A549 (cell line): ENCODE measurements around the gene MRPL23.

Experiments
- BHLHE40 ChIP-seq: IDR thresholded peaks from 2 replicates; pipeline ENCODE4 v1.6.1; 2012; ENCODE audit warnings: low read depth, low read length, inconsistent platforms
- CEBPB ChIP-seq, 2 experiments: fragments of >200 bp in 1 of 2; sonication (Bioruptor Twin) in 1 of 2; formaldehyde crosslinking in 1 of 2; IDR thresholded peaks; 2 replicates each; pipeline ENCODE4 v1.6.1; 2012 to 2016
- CTCF ChIP-seq: fragments of >200 bp; sonication (Bioruptor Twin); formaldehyde crosslinking; IDR thresholded peaks from 3 replicates; pipeline ENCODE4 v1.5.1; 2016
- ELK1 ChIP-seq: fragments of 150-350 bp; IDR thresholded peaks from 2 replicates; pipeline ENCODE4 v1.6.1; 2014; ENCODE audit warnings: low read depth, mild to moderate bottlenecking, low read length
- EP300 ChIP-seq, 2 experiments: fragments of >200 bp; sonication (Bioruptor Twin); formaldehyde crosslinking; IDR thresholded peaks; 2 replicates in 1 of 2; 3 replicates in 1 of 2; pipeline ENCODE4 v1.6.1; 2016 to 2017
- ESRRA ChIP-seq: fragments of 150-350 bp; IDR thresholded peaks from 2 replicates; pipeline ENCODE4 v1.6.1; 2014; ENCODE audit warnings: mild to moderate bottlenecking, low read length, borderline replicate concordance
- HEYL ChIP-seq: fragments of 250-450 bp; sonication (Bioruptor Pico); IDR thresholded peaks from 2 replicates; pipeline ENCODE4 v1.8.0; 2021; ENCODE audit warnings: mild to moderate bottlenecking, moderate library complexity
- HMGXB4 ChIP-seq: fragments of 250-450 bp; sonication (Bioruptor Pico); IDR thresholded peaks from 2 replicates; pipeline ENCODE4 v1.5.0; 2021; ENCODE audit warnings: mild to moderate bottlenecking, moderate library complexity, borderline replicate concordance
- JUN ChIP-seq, 2 experiments: fragments of >200 bp; sonication (Bioruptor Twin); formaldehyde crosslinking; IDR thresholded peaks; 2 replicates in 1 of 2; 3 replicates in 1 of 2; pipeline ENCODE4 v1.6.1; 2016 to 2017
- MAFK ChIP-seq: fragments of 450-650 bp; IDR thresholded peaks from 2 replicates; pipeline ENCODE4 v1.6.1; 2014; ENCODE audit not compliant: partially characterized antibody
- PBX3 ChIP-seq: IDR thresholded peaks from 2 replicates; pipeline ENCODE4 v1.6.1; 2012
- POLR2A ChIP-seq: IDR thresholded peaks from 2 replicates; pipeline ENCODE4 v1.6.1; 2012; ENCODE audit warnings: mild to moderate bottlenecking, low read length
- TP53 ChIP-seq: fragments of 250-450 bp; sonication (Bioruptor Pico); IDR thresholded peaks from 2 replicates; pipeline ENCODE4 v1.5.0; 2021; ENCODE audit warnings: mild to moderate bottlenecking, moderate library complexity
- USF2 ChIP-seq: fragments of 450-650 bp; IDR thresholded peaks from 2 replicates; pipeline ENCODE4 v1.6.1; 2014; ENCODE audit warnings: antibody characterized with exemption

- TF ChIP-seq CTCF (no peak), ELK1 (no peak), ESRRA (no peak), EP300 (IDR thresholded peaks at IDR 0.05) (no peak), POLR2A (no peak), JUN (IDR thresholded peaks at IDR 0.05) (no peak), TP53 (CRISPR knock-in tag) (no peak), MAFK (no peak), USF2 (no peak), PBX3 (no peak), HEYL (CRISPR knock-in tag) (no peak), BHLHE40 (no peak), CEBPB (IDR thresholded peaks at IDR 0.05) (no peak), HMGXB4 (CRISPR knock-in tag) (no peak)
Observed at GRCh38 chr11:1919391-1920127, 27.6 kb upstream of the MRPL23 start, which contains the start of gene TNNT3.
